PFSK-1 (cell line): ENCODE data around the gene FAM221B.

Experiments
- POLR2AphosphoS5 ChIP-seq: IDR thresholded peaks from 2 replicates; pipeline ENCODE4 v1.6.1; 2012; ENCODE audit warnings: low read depth, mild to moderate bottlenecking, control low read depth, low read length, moderate library complexity
- SIN3A ChIP-seq: IDR thresholded peaks from 2 replicates; pipeline ENCODE4 v1.6.1; 2012; ENCODE audit warnings: mild to moderate bottlenecking, low read length, moderate library complexity, borderline replicate concordance; ENCODE audit not compliant: insufficient read depth

- TF ChIP-seq POLR2AphosphoS5 (no peak), SIN3A (no peak)
These were observed 14.3 kb upstream of the FAM221B start for GRCh38 chr9:35842795-35843194.
